Hippocampal formation (tissue), 2 donors: ENCODE results near the gene SLC35A3.

Source experiments
- DNase-seq, 2 donors: peaks; one replicate each; lab custom pipeline; 2025; lab: John Stamatoyannopoulos, UW

The SLC35A3 gene

DNA sequence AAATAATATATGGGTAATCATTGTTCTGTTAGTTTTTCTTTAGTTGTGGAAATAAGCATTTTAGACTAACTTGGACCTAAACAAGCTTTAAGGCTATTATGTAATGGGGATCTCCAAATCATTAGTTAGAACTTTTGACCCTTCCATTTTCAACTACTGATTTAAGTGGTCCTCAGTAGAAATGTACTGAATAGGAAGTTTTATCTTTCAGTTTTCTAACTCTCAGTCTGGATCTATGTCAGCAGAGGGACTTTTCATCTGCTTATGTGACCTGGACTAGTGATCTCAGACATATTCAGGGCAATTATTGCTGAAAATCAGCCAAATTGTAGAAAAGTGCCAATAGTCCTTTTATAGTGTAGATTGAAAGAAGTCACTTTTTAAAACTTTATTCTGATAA, 106.9 kb downstream of the SLC35A3 start:
- no peak for DNase-seq

DNA sequence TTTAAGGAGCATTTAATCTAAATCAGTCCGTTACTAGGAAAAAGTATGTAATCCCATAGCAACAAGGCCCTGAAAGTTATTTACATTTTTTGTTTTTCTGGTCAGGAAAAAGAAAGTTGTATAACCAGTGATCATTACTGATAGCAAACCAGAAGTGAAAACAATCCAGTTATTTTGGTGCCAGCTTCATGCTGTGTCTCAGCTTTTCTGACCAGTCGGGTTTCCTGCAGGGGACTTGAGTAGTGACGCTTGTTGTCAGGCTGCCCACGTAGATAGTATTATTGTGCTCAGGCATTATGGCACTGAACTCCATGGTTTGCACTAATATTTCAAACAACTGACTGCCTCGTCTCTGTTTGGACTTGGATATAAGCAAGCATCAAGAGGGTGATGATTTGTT, 107.7 kb downstream of the SLC35A3 start:
- no peak for DNase-seq

DNA sequence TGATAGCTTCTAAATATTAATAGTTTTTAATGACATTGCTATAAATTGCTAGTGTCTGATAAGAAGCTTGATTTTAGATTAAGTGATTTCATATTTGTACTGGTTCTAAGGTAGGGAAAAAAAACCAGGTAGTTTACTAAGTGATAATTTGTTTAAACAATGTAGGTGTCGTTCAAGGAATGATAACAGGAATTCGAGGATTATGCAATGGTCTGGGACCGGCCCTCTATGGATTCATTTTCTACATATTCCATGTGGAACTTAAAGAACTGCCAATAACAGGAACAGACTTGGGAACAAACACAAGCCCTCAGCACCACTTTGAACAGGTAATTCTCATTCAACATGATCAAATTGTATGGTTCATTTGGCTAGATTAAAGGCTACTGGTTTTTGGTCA, 110.5 kb downstream of the SLC35A3 start:
- DNase-seq, result no peak
